Measurements from ENCODE around the gene HSD17B14.

HSD17B14 gene

DNA sequence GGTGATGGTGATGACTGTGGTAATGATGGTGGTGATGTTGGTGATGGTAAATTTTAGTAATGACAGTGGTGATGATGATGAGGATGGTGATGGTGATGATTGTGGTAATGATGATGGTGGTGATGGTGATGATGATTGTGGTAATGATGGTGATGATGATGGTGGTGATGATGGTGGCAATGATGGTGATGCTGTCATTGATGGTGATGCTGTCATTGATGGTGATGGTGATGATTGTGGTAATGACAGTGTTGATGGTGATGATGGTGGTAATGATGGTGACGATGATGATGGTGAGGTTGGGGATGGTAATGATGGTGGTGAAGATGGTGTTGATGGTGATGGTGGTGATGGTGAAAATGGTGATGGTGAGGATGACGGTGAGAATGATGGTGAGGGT is 13.8 kb downstream of the HSD17B14 start:
- DNase-seq: no peak

DNA sequence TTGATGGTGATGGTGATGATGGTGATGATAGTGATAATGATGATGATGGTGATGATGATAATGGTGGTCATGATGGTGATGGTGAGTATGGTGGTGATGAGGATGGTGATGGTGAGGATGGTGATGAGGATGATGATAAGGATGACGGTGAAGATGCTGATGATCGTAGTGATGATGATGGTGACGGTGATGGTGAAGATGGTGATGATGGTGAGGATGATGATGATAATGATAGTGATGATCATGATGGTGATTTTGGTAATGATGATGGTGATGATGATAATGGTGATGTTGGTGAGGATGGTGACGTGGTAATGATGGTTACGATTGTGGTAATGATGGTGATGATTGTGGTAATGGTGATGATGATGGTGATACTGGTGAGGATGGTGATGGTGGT is 14.7 kb downstream of the HSD17B14 start:
- DNase-seq: no peak

DNA sequence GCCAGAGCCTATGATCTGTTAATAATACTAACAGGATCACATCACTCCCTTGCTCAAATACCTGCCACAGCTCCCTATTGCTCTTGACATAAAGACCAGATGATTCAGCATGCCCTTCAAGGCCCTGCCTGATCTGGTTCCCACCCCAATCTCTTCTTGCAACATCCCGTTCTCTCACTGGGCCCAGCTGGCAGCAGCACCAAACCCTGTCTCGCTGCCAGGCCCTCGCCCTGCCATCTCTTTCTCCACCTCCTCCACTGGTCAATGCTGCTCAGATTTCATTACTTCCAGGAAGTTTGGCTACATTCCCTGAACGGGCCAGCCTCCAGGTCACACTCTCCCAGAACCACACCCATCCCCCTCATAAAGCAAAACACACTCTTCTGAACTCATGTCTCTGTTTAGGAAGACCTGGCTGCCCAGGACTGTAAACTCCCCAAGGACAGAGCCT is 16.9 kb downstream of the HSD17B14 start:
- DNase-seq: no peak

DNA sequence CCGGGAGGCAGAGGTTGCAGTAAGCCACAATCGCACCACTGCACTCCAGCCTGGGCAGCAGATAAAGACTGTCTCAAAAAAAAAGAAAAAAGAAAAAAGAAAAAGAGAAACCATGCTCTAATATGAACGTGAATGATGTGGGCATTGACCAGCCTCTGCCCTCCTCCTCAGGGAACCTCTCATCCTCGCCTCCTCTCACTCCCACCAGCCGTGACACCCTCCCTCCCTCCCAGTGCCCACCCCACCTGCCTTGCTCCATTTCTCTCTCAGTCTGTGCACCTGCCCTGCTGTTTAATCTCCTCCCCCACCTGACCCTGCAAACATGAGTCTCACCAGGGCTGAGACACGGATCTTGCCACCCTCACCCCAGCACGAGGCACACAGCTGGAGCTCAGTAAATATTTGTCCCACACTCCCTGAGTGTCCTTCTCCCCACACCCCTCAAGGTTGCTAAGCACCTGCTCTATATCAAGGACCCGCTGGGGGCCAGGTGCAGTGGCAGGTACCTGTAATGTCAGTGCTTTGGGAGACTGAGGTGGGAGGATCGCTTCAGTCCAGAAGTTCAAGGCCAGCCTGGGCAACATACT is 18.0 kb downstream of the HSD17B14 start:
- no peak for DNase-seq

DNA sequence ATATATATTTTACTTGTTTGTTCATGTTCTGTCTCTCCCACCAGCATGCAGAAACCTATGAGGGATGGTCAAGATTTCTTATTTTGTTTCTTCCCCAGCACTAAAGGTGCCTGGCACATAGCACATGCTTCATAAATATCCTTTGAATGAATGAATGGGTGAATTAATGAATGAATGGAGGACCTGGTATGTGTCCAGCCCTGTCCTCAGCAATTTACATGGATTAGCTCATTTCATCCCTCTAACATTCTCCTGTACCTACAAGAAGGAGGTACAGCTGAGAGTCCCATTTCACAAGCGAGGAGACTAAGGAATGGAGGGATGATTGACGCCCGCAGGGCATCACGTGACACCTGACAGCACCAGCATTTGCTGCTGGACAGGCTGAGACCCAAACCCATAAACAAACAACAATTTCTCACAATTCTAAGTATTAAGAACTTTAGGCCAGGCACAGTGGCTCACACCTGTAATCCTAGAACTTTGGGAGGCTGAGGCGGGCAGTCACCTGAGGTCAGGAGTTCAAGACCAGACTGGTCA is 18.6 kb downstream of the HSD17B14 start:
- no peak for DNase-seq

DNA sequence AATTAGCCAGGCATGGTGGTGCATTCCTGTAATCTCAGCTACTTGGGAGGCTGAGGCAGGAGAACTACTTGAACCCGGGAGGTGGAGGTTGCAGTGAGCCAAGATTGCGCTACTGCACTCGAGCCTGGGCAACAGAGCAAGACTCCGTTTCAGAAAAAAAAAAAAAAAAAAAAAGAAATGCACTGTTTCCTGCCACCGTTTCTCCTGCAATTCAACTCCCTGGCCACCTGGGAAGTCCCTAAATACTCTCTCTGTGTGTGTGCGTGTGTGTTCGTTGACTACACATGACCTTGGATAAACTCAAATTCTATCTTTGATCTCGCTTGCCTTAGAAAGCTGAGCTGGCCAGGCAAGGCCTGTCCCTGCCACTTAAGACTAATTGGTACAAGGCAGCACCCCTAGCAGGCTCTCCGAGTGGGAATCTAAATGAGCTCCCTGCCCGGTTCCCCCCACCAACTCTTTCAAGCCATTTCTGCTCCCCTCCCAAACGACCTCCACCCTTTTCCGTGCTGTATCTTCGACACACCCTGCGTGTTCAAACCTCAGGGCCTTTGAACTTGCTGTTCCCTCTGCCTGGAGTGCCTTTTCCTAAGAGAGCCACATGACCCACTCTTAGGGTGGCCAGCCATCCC is 20.3 kb downstream of the HSD17B14 start:
- no peak for DNase-seq

DNA sequence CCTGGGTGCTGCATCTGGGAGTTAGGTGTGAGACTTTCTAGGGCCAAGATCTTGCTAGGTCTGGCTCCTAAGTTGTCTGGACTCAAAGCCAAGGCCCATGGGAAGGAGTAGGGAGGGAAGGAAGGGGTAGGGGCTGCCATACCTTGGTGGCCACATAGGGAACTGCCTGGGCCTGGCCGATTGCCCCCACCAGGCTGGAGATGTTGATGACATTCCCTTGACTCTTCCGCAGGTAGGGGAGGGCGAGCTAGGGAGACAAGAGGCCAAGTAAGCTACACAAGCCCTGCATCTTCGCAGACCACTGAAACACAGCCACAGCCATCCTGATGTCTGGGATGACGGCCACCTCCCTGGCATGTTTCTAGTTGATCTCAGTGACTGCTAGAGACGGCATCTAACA is 21.4 kb downstream of the HSD17B14 start:
- no peak for DNase-seq

DNA sequence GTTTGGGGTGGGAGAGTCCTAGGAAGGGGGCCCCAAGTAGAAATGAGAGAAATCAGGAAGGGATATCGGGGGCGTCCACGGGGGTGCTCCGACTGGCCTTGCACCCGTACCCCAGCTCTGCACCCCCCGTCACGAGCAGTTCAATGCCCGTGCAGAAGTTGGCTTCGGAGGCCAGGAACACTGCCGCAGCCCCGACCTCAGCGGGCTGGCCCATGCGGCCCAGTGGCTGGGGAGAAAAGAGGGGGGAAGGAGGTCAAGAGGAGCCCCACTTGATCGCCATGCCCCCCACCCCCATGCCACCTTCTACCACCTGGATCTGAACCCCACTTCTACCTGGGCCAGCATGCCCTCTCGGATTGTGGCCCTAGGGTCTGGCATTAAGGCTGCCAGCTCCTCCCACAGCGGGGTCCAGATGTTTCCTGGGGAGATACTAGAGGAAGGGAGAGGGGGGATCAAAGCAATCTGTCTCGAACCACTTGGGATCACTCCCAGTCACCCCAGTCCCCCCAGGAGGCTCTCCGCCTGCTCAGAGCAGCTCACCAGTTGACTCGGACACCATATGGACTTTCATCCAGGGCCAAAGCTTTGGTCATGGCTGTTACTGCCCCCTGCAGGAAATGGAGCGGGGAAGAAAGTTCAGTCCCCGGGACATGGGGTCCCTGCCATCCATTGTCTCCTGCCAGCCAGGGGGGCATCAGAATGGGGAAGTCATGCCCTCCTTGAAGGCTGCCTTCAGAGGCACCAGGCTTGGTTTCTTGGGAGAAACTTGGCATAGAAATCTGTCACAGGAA is 23.0 kb downstream of the HSD17B14 start:
- no peak for DNase-seq

DNA sequence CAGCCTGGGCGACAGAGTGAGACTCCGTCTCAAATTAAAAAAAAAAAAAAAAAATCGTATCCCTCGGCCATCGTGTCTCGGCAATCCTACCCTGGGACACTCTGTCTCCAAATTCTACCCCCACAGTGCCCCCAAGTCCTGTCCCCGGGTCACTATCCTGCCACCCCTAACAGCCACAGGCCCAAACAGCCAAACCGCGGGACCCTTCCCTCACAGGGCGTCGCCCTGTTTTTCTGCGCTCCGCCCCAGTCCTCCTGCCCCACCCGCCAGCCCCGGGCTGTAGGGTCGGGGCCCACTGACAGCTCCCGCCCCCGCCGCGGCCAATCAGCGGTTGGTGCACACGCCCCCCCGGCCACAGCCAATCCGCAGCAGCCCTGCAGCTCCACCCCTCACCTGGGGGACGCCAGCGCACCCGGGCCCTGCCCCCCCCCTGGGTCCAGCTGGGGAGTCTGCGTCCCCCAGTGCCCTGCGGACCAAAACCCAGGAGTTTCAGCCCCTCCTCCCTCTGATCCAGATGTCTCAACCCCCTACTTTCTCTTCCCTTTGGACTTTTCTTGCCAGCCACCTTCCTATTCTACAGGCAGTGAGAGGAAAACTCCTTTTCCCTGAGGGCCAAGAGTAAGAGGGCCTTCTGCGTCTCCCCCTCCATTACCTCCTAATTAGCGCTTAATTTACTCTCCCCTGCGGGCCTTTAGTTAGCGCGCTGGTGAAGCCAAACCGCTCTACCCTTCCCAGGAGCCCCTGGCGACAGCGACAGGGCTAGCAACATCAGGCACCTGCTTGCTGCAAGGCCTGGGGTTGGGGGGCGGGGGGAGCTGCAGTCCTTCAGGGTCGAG is 24.0 kb downstream of the HSD17B14 start:
- peak; percentile 47 to 51 for DNase-seq

DNA sequence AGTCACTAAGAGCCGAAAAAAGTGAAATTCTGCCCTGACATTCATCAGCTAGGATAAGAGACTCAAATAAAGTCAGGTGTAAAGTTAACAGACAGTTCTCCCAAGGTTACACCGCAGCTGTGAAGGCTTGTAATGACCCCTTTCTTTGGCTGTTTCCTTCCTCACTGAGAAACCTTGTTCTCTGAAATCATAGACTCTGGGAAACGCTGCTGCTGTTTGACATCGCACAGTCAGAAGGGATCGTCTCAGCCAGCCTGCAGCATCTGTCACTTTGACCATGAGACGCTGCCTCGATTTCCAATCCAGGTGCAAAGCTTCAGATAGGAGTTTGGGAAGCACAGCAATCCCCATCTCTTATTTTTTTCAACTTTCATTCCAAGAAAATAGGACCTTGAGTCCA is 26.1 kb downstream of the HSD17B14 start:
- no peak for DNase-seq

DNA sequence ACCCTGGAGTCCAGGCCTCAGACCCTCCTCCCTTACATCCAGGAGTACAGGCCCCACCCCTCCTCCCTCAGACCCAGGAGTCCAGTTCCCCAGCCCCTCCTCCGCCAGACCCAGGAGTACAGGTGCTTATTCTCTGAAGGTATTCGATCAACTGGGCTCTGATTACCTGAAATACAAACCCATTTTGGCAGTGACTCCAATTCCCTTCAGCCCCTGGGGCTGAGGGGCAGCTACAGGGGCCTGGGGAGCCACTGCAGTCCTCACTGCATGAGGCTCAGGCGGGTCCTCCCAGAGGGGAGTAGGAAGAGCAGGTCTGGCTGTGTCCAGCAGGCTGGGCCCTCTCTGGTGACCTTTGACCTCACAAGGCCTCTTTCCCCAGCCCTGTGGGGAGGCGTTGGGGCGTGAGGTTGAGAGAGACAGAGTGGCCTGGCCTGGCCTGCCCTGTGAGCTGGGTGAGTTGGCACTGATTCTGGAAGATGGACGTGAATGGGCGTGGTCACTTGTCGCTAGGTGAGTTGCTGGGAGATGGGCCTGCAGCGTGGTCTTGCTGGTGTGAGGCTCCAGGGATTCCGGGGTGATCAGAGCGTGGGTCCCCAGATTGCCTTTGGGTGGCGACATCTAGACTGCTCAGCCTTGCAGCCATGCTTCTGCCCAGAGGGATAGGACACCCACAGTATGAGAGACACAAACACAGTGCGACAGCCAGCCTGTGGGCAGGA is 28.5 kb downstream of the HSD17B14 start:
- DNase-seq: no peak

DNA sequence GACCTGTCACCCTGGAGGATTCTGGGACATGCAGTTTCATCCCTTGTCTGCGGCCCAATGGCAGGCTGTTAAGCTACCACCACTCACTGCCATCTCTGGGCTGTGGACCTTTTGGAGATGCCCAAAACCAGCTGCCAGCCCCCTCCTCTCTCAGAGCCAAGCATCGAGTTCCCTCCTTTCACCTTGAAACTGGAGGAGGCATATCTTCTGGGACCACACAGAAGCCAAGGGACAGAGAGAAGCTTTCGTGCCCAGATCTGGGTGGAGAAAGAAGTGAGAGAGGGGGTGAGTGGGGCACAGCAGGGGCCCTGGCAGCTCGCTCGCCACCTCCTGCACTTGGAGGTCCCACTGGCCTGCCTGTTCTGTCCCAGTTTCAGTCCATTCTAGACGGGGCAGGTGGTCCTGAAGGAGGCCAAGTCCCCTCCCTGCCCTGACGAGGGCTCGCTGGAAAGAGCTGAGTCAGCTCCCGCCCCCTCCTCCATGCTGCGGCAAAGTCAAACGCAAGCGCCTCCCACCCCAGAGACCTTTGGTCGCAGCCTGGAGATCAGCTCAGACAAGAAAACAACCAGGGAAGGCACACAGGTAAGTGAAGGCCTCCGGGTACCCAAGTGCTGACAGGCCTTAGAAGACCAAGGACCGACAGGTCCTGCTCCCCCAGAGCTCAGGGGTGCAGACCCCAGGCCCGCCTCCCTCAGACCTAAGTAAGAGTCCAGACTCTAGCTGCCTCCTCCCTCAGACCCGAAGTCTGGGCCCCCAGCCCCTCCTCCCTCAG is 29.3 kb downstream of the HSD17B14 start:
- no peak for DNase-seq

DNA sequence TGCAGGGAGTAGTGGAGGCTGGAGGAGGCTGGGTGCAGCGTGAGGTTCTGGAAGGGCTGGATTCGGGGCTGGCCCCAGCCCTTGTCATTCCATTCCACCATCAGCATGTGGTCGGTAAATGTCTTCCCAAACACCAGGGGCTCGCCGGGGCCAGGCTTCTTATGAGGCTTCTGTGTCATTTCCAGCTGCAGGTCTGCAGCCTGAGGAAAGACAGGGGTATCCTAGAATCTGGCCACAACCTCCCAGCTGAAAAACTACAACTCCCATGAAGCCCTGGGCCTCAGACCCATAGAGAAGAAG is 29.8 kb downstream of the HSD17B14 start:
- peak; percentile 26 to 42 for DNase-seq

DNA sequence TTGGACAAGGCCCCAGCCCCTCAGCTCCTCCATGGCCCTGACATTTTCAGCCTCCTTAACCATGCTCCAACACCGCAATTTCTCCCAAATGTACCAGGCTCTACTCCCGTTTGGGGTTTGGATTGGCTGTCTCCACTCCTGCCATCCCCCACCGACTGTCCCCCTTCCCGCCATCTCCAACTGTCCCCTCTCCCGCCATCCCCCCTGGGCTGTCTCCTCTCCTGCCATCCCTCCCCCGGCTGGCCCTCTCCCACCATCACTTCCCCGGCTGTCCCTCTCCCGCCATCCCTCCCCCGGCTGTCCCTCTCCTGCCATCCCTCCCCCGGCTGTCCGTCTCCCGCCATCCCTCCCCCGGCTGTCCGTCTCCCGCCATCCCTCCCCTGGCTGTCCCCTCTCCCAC is 30.8 kb downstream of the HSD17B14 start:
- no peak for DNase-seq

DNA sequence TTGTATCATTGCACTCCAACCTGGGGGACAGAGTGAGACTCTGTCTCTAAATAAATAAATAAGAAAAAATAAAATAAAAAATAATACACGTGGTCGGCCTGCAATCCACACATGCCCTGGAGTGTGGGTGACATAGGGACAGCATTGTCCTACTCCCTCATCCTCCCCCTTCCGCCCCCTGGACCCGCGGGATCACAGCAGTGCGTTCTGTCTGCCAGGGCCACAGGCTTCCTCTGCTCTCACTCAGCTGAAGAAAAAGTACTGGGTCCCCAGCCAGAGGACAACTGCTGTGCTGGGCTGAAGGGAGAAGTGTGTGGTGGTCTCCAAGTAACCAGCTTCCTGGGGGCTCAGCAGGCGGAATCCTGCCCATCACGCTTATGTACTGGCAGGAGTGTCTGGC is 31.8 kb downstream of the HSD17B14 start:
- DNase-seq: no peak

DNA sequence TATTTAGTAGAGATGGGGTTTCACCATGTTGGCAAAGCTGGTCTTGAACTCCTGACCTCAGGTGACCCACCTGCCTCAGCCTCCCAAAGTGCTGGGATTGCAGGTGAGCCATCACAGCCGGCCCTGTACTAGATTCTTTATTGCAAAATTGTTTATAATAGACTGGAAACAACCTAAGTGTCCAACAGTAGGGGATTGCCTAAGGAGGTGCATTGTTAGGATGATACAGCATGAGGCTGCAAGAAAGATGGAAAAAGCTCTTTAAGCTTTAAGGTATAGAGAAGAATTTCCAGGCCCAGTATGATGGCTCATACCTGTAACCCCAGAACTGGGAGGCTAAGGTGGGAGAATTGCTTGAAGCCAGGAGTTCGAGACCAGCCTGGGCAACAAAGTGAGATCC is 33.7 kb downstream of the HSD17B14 start:
- no peak for DNase-seq

DNA sequence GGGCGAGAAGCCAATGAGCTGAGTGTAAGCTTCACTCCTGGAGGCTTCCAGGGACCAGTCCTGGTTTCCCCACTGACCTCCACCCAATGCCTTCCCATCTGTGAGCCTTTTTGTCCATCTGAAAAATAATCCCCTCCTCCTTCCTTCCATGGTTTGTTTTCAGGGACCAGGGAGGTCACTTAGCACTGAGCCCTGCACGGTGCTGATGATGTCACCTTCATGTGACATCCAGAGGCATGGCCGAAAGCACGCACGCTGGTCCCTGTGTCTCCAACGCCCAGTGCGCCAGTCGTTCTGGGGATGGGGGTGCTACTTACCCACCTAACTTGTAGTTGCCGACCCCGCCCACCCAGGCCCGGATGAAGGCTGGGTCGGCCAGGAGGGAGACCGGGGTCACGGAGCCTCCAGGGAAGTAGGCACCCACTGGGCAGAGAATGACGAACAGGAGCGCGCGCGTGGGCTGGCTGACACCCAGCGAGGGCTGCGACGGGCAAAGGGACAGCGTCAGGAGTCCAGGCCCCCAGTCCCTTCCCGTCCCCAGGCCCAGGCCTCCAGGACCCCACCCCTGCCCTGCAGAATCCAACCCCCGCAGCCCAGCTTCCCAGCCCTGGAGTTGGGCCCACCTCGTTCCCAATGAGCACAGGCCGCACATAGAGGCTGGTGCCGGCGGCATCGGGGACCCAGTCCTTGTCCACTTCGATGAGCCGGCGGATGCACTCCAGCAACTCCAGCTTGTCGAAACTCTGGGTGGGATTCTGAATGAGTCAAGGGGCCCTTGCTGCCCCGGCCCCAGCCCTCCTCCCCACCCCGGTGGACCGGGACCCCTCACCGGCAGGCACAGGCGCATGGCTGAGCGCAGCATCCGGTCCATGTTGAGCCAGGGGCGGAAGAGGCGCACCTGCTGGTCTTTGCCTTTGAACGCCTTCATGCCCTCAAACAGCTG is 36.7 kb downstream of the HSD17B14 start:
- DNase-seq: no peak

DNA sequence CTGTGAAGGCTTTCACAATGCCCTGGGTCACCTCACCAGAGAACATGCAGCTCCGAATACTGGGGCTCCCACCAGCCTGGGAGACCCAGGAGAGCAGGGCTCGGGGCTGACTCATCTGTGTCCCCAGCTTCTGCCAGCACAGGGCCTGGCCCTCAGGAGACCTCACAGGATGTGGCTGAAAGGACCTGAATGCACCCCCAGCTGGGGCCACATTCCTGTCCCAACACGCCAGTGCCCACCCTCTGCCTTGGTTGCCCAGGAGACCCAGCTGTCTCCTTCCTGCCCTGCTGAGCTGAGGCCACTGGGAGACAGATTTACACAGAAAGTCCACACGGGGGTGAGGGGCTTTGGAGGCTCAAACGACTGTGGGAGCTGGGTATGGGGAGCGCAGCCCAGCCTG is 37.4 kb downstream of the HSD17B14 start:
- DNase-seq: no peak

DNA sequence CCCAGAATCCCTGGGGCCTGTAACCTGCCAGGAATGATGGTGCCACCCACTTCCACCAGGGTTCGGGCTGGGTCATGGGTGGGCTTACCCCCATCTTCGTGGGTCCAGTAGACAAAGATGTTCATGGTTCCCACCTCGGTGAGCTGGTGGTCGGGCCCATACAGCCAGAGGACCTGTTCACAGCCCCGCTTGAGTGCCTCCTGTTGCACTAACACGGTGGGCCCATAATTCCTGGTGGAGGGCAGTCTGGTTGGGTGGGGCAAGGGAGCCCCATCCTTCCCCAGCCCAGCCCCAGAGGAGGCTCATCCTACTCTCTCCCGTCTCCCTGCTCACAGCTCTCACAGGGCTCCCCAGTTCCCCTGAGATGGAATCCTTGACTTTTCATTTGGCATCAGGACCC is 39.2 kb downstream of the HSD17B14 start:
- no peak for DNase-seq

DNA sequence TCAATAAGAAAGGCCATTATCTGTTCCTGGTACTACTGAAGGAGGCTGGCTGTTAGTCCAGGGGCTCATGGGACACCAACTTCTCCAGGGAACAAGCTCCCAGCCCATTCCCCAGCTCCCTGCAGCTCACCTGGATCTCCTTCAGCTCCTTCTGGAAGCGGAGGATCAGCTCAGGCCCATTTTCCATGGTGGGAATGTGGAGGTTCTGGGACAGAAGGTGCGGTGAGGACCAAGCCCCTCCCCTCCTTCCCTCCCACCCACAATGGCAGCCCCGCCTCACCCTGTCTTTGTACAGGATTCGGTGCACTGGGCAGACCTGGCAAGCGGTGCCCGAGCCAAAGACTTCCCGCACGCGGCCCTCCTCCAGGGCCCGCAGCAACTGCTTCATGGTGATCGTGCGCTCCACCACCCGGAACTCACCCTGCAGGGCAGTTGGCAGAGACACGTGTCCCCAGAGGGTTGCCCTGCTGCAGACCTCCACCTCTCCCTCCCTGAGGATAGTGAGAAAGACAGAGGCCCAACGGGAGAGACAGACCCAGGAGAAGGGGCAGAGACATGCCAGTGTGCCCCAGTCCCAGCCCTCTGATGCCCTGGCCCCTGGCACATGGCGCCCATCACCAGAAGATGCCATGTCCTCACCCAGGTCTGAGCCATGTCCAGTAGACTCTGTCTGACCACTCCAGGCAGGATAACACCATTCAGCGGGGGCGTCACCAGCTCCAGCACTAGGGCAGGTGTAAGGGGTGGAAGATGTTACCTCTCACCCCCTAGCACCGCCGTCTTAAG is 39.8 kb downstream of the HSD17B14 start:
- DNase-seq: no peak
